CD4-positive, alpha-beta T cell (primary cell): Measurements from ENCODE around the gene GRID1. TPM values are rescaled to one million over a fixed set of nuclear protein-coding genes. Genes with fewer than 3 reads are reported as not detected.

ENCODE experiments used
- ATAC-seq: fragments of 200-7000 bp; cut with Tn5 transposase; one replicate; pipeline ENCODE4 v1.10.0; 2022; ENCODE audit warnings: mild to moderate bottlenecking; ENCODE audit not compliant: poor library complexity
- CTCF ChIA-PET: fragments of 350-600 bp; sonication (Branson Sonifier 250); formaldehyde crosslinking; loops from one replicate; lab custom pipeline; 2021; ENCODE audit warnings: antibody characterized with exemption, inconsistent platforms; lab: Charles Lee
- POLR2A ChIA-PET: fragments of 350-600 bp; sonication (Branson Sonifier 250); formaldehyde crosslinking; loops from one replicate; lab custom pipeline; 2021; ENCODE audit warnings: antibody characterized with exemption, inconsistent platforms; lab: Charles Lee
- DNase-seq, 14 experiments: peaks; one replicate each; pipeline ENCODE4 v3.0.0-alpha.2; 2013 to 2020; ENCODE audit warnings: mixed read lengths in 2 of 14
- H3K27ac ChIP-seq, 2 donors: one replicate each; pipeline versions ENCODE4 v1.5.1 to v1.7.0; 2013; ENCODE audit warnings: low read length in 2 of 2, low read depth in 1 of 2, mild to moderate bottlenecking in 1 of 2
- H3K27me3 ChIP-seq, 2 experiments: 1 replicate in 1 of 2; 2 replicates in 1 of 2; pipeline versions ENCODE4 v1.6.1 to v1.7.0; 2013; ENCODE audit warnings: low read length in 2 of 2, control low read depth in 1 of 2, mild to moderate bottlenecking in 1 of 2, moderate library complexity in 1 of 2; ENCODE audit not compliant: insufficient read depth in 2 of 2, control insufficient read depth in 1 of 2
- H3K36me3 ChIP-seq: one replicate; pipeline ENCODE4 v1.6.1; 2013; ENCODE audit warnings: low read length, control low read depth; ENCODE audit not compliant: insufficient read depth
- H3K4me1 ChIP-seq: one replicate; pipeline ENCODE4 v1.6.1; 2013; ENCODE audit warnings: low read length, control low read depth; ENCODE audit not compliant: insufficient read depth
- H3K4me3 ChIP-seq: one replicate; pipeline ENCODE4 v1.5.1; 2013; ENCODE audit warnings: mild to moderate bottlenecking, low read length, moderate library complexity
- H3K9me3 ChIP-seq, 2 experiments: 1 replicate in 1 of 2; 2 replicates in 1 of 2; pipeline versions ENCODE4 v1.6.1 to v1.7.0; 2013; ENCODE audit warnings: low read length in 2 of 2, mild to moderate bottlenecking in 2 of 2, control low read depth in 1 of 2, moderate library complexity in 1 of 2; ENCODE audit not compliant: control insufficient read depth in 1 of 2, insufficient read depth in 1 of 2
- H3K27ac Mint-ChIP-seq: one replicate; pipeline ENCODE4 v1.8.0; 2020; ENCODE audit warnings: mixed read lengths
- H3K27me3 Mint-ChIP-seq: one replicate; pipeline ENCODE4 v1.8.0; 2021; ENCODE audit warnings: mixed read lengths
- H3K36me3 Mint-ChIP-seq: one replicate; pipeline ENCODE4 v1.8.0; 2021; ENCODE audit warnings: low read depth, mixed read lengths
- H3K4me1 Mint-ChIP-seq: one replicate; pipeline ENCODE4 v1.8.0; 2021; ENCODE audit warnings: low read depth, mixed read lengths
- H3K4me3 Mint-ChIP-seq: one replicate; pipeline ENCODE4 v1.8.0; 2020; ENCODE audit warnings: mild to moderate bottlenecking, mixed read lengths
- H3K9me3 Mint-ChIP-seq: one replicate; pipeline ENCODE4 v1.8.0; 2020; ENCODE audit warnings: mixed read lengths
- intact Hi-C, 2 experiments: fragments of 100-400 bp; cut with DNase I in 1 of 2; cut with micrococcal nuclease in 1 of 2; formaldehyde crosslinking; loops; one replicate each; pipeline versions ENCODE4 v1.15.1 to v1.9.0; 2023 to 2025; cut with DNase I, micrococcal nuclease
- total RNA-seq, 174 experiments: library from RNA in 2 of 174; stranded (reverse) in 2 of 174; gene quantifications; one replicate each; pipeline ENCODE4 v1.2.3 and lab custom pipeline; 2021 to 2026
- TF ChIP-seq, protein P1 (sequence below): fragments of 200-600 bp; IDR thresholded peaks from one replicate; pipeline ENCODE4 v1.8.0; 2022; ENCODE audit warnings: antibody characterized with exemption, mild to moderate bottlenecking

Gene GRID1
- total RNA-seq, 2 experiments from 2014 or later, result not detected

DNA sequence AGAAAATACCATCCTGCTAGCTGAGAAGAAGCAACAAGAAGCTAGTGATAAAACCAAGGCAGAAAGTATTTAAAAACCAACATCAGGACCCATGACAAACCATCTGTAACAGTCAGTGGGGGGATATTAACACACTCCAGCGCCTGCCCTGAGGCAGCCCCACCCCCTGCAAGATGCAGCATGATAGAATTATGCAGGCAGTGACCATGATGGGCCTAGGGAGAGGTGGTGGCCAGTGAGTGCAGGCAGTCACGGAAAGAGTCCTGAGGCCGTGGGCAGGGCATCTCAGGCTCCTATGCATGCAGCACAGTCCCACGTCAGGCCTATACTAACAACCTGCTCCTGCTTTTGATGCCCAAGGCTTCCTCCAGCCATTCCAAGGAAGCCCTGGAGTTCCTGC, 686.9 kb downstream of the GRID1 start:
- TF ChIP-seq, protein P1, sequence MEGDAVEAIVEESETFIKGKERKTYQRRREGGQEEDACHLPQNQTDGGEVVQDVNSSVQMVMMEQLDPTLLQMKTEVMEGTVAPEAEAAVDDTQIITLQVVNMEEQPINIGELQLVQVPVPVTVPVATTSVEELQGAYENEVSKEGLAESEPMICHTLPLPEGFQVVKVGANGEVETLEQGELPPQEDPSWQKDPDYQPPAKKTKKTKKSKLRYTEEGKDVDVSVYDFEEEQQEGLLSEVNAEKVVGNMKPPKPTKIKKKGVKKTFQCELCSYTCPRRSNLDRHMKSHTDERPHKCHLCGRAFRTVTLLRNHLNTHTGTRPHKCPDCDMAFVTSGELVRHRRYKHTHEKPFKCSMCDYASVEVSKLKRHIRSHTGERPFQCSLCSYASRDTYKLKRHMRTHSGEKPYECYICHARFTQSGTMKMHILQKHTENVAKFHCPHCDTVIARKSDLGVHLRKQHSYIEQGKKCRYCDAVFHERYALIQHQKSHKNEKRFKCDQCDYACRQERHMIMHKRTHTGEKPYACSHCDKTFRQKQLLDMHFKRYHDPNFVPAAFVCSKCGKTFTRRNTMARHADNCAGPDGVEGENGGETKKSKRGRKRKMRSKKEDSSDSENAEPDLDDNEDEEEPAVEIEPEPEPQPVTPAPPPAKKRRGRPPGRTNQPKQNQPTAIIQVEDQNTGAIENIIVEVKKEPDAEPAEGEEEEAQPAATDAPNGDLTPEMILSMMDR, result no peak
- no peaks in the 10 kb centered on the region for H3K4me1 Mint-ChIP-seq
- peaks cover 2% of the 10 kb centered on the region for H3K27me3 Mint-ChIP-seq
- H3K9me3 Mint-ChIP-seq, result no peaks in the 10 kb centered on the region
- no peaks in the 10 kb centered on the region for H3K4me1 ChIP-seq
- peaks cover 0 to 5% of the 10 kb centered on the region in 2 experiments for H3K9me3 ChIP-seq
- POLR2A ChIA-PET, result no interaction called here
- no peak for DNase-seq
- H3K4me3 Mint-ChIP-seq, result no peak overlapping the region
- H3K27ac Mint-ChIP-seq, result no peak overlapping the region
- CTCF ChIA-PET, result no interaction called here
- H3K27me3 ChIP-seq, result peaks cover 0 to 7% of the 10 kb centered on the region in 2 experiments
- ATAC-seq, result no peak
- no peaks in the 10 kb centered on the region for H3K36me3 ChIP-seq
- H3K4me3 ChIP-seq, result no peak overlapping the region
- intact Hi-C loops, result no loop called here
- no peak overlapping the region for H3K27ac ChIP-seq
- no peaks in the 10 kb centered on the region for H3K36me3 Mint-ChIP-seq

DNA sequence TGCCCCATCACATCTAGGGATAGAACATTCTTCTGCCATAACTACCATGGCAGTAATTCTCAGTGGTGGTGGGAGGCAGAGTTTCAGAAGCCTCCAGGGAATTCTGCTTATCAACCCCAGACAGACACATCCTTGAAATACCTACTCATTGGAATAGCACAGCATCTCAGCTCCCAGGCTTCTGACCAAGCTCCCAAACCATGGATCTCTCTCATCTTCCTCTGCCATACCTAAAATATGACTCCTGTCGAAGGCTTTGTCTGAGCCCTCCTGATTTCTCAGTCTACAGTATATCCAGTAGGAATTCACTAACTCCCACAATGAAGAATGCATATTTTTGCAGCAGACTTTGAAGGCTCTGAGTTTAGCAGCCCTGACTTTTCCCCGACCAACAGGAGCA, 687.5 kb downstream of the GRID1 start:
- H3K4me3 ChIP-seq, result no peak overlapping the region
- POLR2A ChIA-PET, result no interaction called here
- TF ChIP-seq, protein P1, result no peak
- no peak overlapping the region for H3K4me3 Mint-ChIP-seq
- H3K36me3 Mint-ChIP-seq, result no peaks in the 10 kb centered on the region
- DNase-seq (no peak), ATAC-seq (no peak)
- H3K27me3 Mint-ChIP-seq, result no peaks in the 10 kb centered on the region
- no peaks in the 10 kb centered on the region for H3K4me1 ChIP-seq
- no peaks in the 10 kb centered on the region for H3K36me3 ChIP-seq
- no peaks in the 10 kb centered on the region for H3K4me1 Mint-ChIP-seq
- H3K27ac ChIP-seq, result no peak overlapping the region
- CTCF ChIA-PET, result no interaction called here
- peaks cover 0 to 5% of the 10 kb centered on the region in 2 experiments for H3K9me3 ChIP-seq
- H3K27me3 ChIP-seq, result peaks cover 0 to 7% of the 10 kb centered on the region in 2 experiments
- peaks cover 2% of the 10 kb centered on the region for H3K9me3 Mint-ChIP-seq
- H3K27ac Mint-ChIP-seq, result no peak overlapping the region
- intact Hi-C loops, result no loop called here

DNA sequence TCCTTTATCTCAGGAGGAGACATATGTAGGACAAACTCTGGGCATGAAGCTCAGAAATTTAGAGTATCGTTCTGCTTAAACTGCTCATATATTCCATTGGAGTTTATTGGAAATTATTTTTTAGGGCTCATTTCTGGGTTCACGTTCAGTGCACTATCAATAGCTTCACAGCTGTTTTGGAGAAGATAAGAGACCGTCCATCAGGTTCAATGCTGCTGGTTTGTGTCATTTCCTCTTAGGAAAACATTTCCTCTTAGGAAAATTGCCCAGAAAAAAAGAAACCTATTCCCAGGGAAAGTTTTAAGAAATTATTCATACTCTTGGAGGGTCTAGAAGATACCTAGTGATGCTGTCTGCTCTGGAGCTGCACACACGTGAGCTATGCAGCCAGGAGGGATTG, 691.7 kb downstream of the GRID1 start:
- no peak overlapping the region for H3K4me3 Mint-ChIP-seq
- H3K9me3 Mint-ChIP-seq, result peaks cover 11% of the 10 kb centered on the region
- CTCF ChIA-PET, result no interaction called here

More for the DNA sequence above, 691.7 kb downstream of the GRID1 start:
- H3K4me1 ChIP-seq, result no peaks in the 10 kb centered on the region
- no peaks in the 10 kb centered on the region for H3K36me3 ChIP-seq
- peaks cover 0 to 7% of the 10 kb centered on the region in 2 experiments for H3K27me3 ChIP-seq
- ATAC-seq (no peak), DNase-seq (no peak)
- POLR2A ChIA-PET, result no interaction called here
- H3K27ac Mint-ChIP-seq, result no peak overlapping the region
- TF ChIP-seq, protein P1, result no peak
- H3K36me3 Mint-ChIP-seq, result no peaks in the 10 kb centered on the region
- H3K4me3 ChIP-seq, result no peak overlapping the region
- no peaks in the 10 kb centered on the region for H3K27me3 Mint-ChIP-seq
- peaks cover 5 to 8% of the 10 kb centered on the region in 2 experiments for H3K9me3 ChIP-seq
- intact Hi-C loops, result no loop called here
- no peak overlapping the region for H3K27ac ChIP-seq
- no peaks in the 10 kb centered on the region for H3K4me1 Mint-ChIP-seq
